GM19193 (cell line): ENCODE measurements around the gene ATOSA.

Source experiments
- POLR2A ChIP-seq: IDR thresholded peaks from 4 replicates; pipeline ENCODE4 v1.6.1; 2011; ENCODE audit not compliant: insufficient read depth, insufficient read length; ENCODE audit errors: extremely low read depth

The ATOSA gene

DNA sequence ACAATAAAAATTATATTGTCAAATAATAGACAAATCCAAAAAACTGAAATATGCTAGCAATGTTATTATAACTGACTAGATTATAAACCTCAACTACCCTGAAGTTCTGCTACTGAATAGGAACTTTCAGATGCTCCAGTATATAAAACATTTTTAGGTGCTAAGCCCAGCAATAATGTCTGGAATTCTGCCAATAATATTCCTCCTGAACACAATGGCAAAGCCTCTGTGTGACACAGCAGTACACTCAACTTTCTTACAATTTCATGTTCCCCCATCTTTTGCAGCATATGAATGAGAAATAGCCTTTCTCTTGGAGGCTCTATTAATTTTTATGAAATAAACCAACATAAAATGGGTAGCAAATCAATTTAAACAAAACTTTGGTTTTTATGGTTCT, 29.5 kb downstream of the ATOSA start:
- no peak for TF ChIP-seq POLR2A

DNA sequence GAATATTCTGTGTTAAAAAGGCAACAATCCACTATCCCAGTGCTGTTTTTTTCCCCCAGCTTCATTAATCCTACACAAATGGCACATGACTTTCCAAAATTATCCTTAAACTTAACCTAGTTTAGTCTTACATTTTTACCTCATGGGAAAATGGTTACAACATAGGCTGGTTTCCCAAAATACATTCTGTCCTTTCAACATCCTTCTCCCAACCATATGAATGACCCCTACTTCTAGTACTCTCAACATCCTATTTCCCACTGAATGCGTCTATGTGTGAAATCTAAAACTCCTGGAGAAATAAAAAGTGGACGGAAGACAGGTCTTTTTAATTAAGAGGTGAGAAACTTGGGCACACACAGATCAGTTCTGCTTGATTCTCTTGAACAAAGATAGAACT, 33.3 kb downstream of the ATOSA start:
- TF ChIP-seq POLR2A: no peak

DNA sequence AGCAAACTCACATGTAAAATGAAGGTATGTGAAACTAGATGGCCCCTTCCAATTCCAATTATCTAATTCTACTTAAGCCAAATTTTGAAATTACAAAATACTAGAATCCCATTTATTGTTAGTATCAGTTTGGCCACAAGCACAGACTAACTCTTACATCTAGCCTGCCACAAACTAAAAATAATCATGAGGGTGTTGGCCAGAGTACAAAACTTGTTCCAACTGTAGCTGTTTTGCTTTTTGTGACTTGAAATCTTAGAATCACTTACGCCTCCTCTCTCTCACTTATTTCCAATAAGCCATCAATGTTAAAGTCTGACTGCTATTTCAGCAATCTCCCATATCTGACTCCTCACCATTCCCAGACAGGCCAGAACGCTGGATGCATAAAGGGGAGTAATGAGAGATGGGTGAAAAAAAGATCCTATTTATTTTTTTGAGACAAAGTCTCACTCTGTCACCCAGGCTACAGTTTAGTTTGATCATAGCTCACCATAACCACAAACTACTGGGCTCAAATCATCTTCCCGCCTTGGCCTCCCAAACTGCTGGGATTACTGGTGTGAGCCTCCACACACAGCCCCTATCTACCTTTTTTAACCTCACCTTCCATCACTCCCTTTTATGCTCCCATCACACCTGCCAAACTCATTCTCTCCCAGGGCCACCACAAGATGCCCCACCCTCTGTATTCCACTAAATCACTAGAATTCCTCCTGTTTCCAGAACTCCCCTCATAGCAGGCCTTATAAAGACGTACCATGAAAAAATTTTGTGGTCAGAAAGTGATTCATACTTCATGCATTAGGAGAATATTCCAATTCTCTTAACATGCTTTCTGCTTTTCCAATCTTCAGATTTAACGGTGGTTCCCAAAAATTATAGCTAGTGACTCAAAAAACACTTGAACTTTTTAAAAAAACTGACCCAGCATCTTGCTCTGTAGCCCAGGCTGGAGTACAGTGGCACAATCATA, 36.5 kb downstream of the ATOSA start:
- no peak for TF ChIP-seq POLR2A

DNA sequence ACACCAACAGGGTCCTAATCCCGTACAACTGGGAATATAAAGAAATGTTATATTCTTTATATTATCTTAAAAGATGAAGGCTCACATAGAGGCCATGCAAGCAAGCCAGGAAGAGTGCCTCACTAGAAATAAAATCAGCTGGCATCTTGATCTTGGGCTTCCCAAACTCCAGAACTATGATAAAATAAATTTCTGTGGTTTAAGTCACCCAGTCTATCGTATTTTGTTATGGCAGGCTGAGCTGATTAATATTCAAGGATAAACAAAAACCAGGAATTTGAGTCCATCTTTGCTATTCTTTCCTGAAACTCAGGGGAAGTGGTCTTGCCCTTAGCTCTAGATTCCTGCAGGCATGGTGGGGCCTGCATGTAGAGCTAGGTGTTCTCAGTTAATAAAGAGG, 42.7 kb downstream of the ATOSA start:
- TF ChIP-seq POLR2A: no peak

DNA sequence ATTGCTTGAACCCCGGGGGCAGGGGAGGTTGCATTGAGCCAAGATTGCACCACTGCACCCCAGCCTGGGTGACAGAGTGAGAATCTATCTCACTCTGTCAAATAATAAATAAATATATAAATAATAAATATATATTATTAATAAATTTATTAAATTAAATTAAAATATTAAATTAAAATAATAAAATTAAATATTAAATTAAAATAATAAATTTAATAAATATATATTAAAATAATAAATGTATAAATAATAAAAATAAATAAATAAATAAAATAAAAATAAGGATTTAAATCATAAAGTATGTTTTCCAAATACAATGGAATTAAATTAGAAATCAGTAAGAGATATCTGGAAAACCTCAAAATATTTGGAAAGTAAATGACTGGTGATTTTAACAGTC, 43.3 kb downstream of the ATOSA start:
- no peak for TF ChIP-seq POLR2A
